Thyroid gland (tissue), 4 donors: ENCODE results near the gene DDHD1. TPM values are rescaled to one million over a fixed set of nuclear protein-coding genes. Genes with fewer than 3 reads are reported as not detected.

Experiments
- DNase-seq, 2 donors: peaks; one replicate each; pipeline ENCODE4 v3.0.0-alpha.2; 2019
- H3K27ac ChIP-seq, 3 donors: fragments of 200-600 bp; sonication (generic); 1 replicate in 2 of 3; 2 replicates in 1 of 3; pipeline ENCODE4 v1.5.1; 2016 to 2019; ENCODE audit warnings: mild to moderate bottlenecking in 1 of 3, moderate library complexity in 1 of 3
- H3K27me3 ChIP-seq: fragments of 200-600 bp; sonication (generic); one replicate; pipeline ENCODE4 v1.5.1; 2019
- H3K36me3 ChIP-seq, 2 donors: fragments of 200-600 bp; sonication (generic); one replicate each; pipeline ENCODE4 v1.5.1; 2016 to 2019
- H3K4me1 ChIP-seq, 2 donors: fragments of 200-600 bp; sonication (generic); one replicate each; pipeline ENCODE4 v1.5.1; 2017 to 2019
- H3K4me3 ChIP-seq, 3 donors: fragments of 200-600 bp; sonication (generic); replicated peaks in 1 of 3; 1 replicate in 2 of 3; 2 replicates in 1 of 3; pipeline ENCODE4 v1.5.1; 2016; ENCODE audit warnings: mild to moderate bottlenecking in 1 of 3
- H3K9me3 ChIP-seq: fragments of 200-600 bp; sonication (generic); one replicate; pipeline ENCODE4 v1.5.1; 2017
- POLR2A ChIP-seq, 2 donors: fragments of 450-650 bp; IDR thresholded peaks; one replicate each; pipeline ENCODE4 v1.6.1; 2017; ENCODE audit warnings: antibody characterized with exemption in 2 of 2, mild to moderate bottlenecking in 2 of 2, moderate library complexity in 1 of 2
- WGBS, 2 donors: methylation state at CpG; one replicate each; pipeline ENCODE4 v1.1.5; 2017; 5-methylcytosine and 5-hydroxymethylcytosine counted together
- intact Hi-C: fragments of 100-400 bp; cut with DNase I; formaldehyde crosslinking; loops from one replicate; pipeline ENCODE4 v1.15.1; 2023
- total RNA-seq, 4 donors: library from RNA; depleted of rRNA; stranded (reverse); fragments of >200 nt; gene quantifications; one replicate each; pipeline ENCODE4 v1.2.3, GENCODE V29; 2016
- TF ChIP-seq, protein P1 (sequence below), 6 experiments: fragments of 200-600 bp in 3 of 6; fragments of 450-650 bp in 3 of 6; sonication (generic) in 3 of 6; IDR thresholded peaks; one replicate each; pipeline ENCODE4 v1.5.1; 2016 to 2019; ENCODE audit warnings: antibody characterized with exemption in 6 of 6, mild to moderate bottlenecking in 2 of 6, inconsistent platforms in 1 of 6, moderate library complexity in 1 of 6

The DDHD1 gene
- total RNA-seq, 4 donors from 2014 or later, result 17.1 to 34.6 (median 18.5) TPM

DNA sequence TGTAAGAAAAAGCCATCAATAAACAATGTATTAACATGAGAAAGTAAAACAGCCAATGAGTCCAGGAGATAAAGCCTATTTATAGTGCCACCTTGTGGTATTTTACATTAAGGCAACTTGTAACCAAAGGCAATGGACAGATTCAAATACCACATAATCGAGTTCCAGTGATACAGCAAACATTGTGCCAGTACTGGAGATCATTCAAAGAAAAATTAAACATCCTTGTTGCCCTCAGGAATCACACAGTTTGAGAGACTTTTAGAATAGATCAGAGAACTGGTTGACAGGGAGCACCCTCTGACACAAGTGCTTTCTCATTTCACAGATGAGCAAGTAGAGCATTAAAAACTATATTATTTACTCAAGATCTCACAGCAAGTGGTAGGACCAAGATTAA lies 98.1 kb downstream of the DDHD1 start:
- Histone ChIP-seq H3K4me3 (no peak overlapping the region), H3K27ac (no peak overlapping the region), H3K36me3 (no peaks in the 10 kb centered on the region), H3K4me1 (no peaks in the 10 kb centered on the region), H3K9me3 (no peaks in the 10 kb centered on the region), H3K27me3 (no peaks in the 10 kb centered on the region)
- intact Hi-C loops, result no loop called here
- no peak for DNase-seq
- 0 to 14% methylated on average over 1 of the region's 1 CpG for WGBS, 2 donors
- TF ChIP-seq, protein P1, sequence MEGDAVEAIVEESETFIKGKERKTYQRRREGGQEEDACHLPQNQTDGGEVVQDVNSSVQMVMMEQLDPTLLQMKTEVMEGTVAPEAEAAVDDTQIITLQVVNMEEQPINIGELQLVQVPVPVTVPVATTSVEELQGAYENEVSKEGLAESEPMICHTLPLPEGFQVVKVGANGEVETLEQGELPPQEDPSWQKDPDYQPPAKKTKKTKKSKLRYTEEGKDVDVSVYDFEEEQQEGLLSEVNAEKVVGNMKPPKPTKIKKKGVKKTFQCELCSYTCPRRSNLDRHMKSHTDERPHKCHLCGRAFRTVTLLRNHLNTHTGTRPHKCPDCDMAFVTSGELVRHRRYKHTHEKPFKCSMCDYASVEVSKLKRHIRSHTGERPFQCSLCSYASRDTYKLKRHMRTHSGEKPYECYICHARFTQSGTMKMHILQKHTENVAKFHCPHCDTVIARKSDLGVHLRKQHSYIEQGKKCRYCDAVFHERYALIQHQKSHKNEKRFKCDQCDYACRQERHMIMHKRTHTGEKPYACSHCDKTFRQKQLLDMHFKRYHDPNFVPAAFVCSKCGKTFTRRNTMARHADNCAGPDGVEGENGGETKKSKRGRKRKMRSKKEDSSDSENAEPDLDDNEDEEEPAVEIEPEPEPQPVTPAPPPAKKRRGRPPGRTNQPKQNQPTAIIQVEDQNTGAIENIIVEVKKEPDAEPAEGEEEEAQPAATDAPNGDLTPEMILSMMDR (IDR thresholded peaks at IDR 0.05), result peak; percentile 31 to 75 (median 50)
- no peak for TF ChIP-seq POLR2A (IDR thresholded peaks at IDR 0.05)

DNA sequence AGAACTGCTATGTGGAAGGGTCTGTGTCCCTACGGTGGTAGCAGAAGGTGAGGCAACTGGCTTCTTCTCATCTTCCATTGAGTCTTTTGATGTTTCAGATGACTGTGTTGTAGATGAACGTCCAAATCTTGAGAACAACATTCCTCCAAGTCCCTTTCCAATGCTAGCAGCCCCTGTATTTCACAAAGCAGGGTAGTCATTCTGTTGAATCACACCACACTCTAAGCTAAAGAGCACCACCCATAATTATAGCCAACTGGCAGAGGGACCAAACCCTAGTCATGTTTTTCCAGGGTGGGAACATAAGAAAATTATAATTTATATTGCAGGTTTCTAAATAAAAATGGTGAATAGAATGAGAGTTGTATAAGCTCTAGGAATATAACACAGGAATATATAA lies 98.7 kb downstream of the DDHD1 start:
- DNase-seq, result no peak
- Histone ChIP-seq H3K27me3 (no peaks in the 10 kb centered on the region), H3K27ac (no peak overlapping the region), H3K4me1 (no peaks in the 10 kb centered on the region), H3K4me3 (no peak overlapping the region), H3K9me3 (no peaks in the 10 kb centered on the region), H3K36me3 (no peaks in the 10 kb centered on the region)
- intact Hi-C loops, result no loop called here
- TF ChIP-seq, protein P1 (IDR thresholded peaks at IDR 0.05), result no peak
- no peak for TF ChIP-seq POLR2A (IDR thresholded peaks at IDR 0.05)
- WGBS, 2 donors, result 75 to 79% methylated on average over 2 of the region's 2 CpGs

DNA sequence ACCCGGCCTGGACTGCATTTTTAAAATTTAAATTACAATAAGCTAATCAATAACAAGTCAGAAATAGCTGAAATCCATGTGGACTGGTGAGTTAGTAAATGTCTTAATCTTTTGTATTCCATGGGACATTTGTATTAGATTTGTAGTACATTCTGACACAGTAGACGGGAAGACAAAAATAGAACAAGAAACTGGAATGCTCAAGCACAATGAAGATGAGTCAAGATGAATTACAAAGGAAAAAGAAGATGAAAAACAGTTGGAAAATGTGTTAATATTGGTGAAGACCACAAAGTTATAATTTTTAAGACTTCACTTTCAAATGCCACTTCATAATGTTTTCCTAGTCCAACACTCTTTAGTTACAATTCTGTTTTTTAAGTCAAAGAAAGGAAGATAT lies 104.5 kb downstream of the DDHD1 start:
- Histone ChIP-seq H3K4me3 (no peak overlapping the region), H3K9me3 (no peaks in the 10 kb centered on the region), H3K27ac (no peak overlapping the region), H3K4me1 (no peaks in the 10 kb centered on the region), H3K27me3 (no peaks in the 10 kb centered on the region), H3K36me3 (no peaks in the 10 kb centered on the region)
- no peak for DNase-seq
- TF ChIP-seq, protein P1 (IDR thresholded peaks at IDR 0.05), result no peak
- intact Hi-C loops, result no loop called here
- WGBS, 2 donors, result 96 to 98% methylated on average over 2 of the region's 2 CpGs

DNA sequence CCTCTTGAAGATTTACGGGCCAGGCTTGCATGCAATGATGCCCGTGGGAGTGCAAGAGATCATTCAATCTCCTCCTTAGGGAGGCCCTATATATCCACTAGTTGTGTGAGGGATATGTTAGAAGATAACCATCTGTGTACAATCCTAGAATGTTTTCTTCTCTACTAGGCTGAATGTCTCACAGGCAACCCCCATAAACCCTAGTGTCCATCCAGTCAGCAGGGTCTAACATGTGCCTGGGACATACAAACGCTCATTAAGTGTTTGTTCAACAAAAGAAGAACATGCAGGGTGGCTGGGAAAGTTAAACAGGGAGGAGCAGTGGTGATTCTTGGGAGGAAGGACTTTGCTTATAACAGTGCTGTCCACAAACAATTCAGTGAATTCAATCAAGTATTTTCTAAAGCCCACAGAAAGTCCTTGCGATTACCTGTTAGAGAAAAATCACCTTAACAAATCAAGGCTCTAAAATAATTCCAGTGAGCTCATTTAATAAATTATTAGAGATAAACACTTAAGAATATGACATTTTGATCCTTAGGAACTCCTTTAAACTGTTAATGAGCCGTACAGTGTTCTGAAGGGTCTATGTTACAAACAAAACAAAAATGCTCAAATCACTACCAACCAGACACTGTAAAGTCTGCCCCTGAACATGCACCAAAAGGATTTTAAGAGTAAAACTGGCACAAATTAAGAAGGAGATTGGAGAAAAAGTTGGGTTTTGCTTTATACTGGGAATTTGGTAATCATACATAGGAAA lies 105.6 kb downstream of the DDHD1 start:
- 82 to 92% methylated on average over 5 of the region's 5 CpGs for WGBS, 2 donors
- H3K27me3 ChIP-seq, result no peaks in the 10 kb centered on the region
- TF ChIP-seq, protein P1 (IDR thresholded peaks at IDR 0.05), result no peak
- no peak for TF ChIP-seq POLR2A (IDR thresholded peaks at IDR 0.05)
- H3K36me3 ChIP-seq, result no peaks in the 10 kb centered on the region
- no peak overlapping the region for H3K27ac ChIP-seq
- intact Hi-C loops, result no loop called here
- H3K4me3 ChIP-seq, result no peak overlapping the region
- no peaks in the 10 kb centered on the region for H3K9me3 ChIP-seq
- no peak for DNase-seq
- H3K4me1 ChIP-seq, result no peaks in the 10 kb centered on the region

DNA sequence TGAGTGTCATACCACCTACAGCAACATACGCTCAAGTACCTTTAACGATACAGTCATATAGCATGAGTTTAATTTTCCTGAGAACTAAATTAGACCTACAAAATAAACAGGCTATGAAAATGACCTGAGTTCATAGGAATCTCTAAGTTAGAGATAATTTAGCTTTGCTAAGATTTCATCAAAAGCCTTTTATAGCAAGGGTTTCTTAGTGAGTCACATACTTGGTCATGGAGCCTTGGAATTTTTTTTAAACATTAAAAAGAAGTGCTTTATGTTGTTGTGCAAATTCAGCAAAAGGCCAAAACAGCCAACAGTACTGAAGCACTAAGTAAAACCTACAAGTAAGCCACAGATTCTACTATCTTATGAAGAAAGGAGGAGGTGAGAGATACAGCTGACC lies 108.6 kb downstream of the DDHD1 start:
- 94 to 96% methylated on average over 2 of the region's 2 CpGs for WGBS, 2 donors
- TF ChIP-seq, protein P1 (IDR thresholded peaks at IDR 0.05), result no peak
- no peak for TF ChIP-seq POLR2A (IDR thresholded peaks at IDR 0.05)
- no peaks in the 10 kb centered on the region for H3K27me3 ChIP-seq
- H3K4me1 ChIP-seq, result no peaks in the 10 kb centered on the region
- no peak for DNase-seq
- no peak overlapping the region for H3K4me3 ChIP-seq
- intact Hi-C loops, result no loop called here
- no peaks in the 10 kb centered on the region for H3K9me3 ChIP-seq
- H3K27ac ChIP-seq, result no peak overlapping the region
- no peaks in the 10 kb centered on the region for H3K36me3 ChIP-seq
